GM21381 (cell line): Measurements from ENCODE around the gene C17orf78.
"Not testable (repeated sequence)": the region's sequence is repeated elsewhere in the genome, so short reads cannot be mapped to it uniquely, and the experiment has no call there.

Source experiments
- ATAC-seq: cut with Tn5 transposase; IDR thresholded peaks from one replicate; pipeline ENCODE4 v1.9.1; 2021; ENCODE audit warnings: mild to moderate bottlenecking, moderate library complexity; ENCODE audit not compliant: unreplicated experiment

Gene C17orf78

GRCh38 chr17:37385474-37385990 is 9.7 kb downstream of the C17orf78 start:
- no peak for ATAC-seq

- ATAC-seq: no peak
These were observed 10.7 kb downstream of the C17orf78 start for GRCh38 chr17:37386462-37386861.

- ATAC-seq: no peak
These were observed 12.5 kb downstream of the C17orf78 start for GRCh38 chr17:37388266-37388665.

- no peak for ATAC-seq
These were observed 13.4 kb downstream of the C17orf78 start for GRCh38 chr17:37389160-37389559.

GRCh38 chr17:37391146-37391545 is 15.4 kb downstream of the C17orf78 start:
- ATAC-seq: no peak

GRCh38 chr17:37392024-37392590 is 16.3 kb downstream of the C17orf78 start:
- ATAC-seq: no peak

GRCh38 chr17:37393352-37393751 is 17.6 kb downstream of the C17orf78 start:
- ATAC-seq: no peak

GRCh38 chr17:37399265-37399803 is 23.5 kb downstream of the C17orf78 start:
- no peak for ATAC-seq

GRCh38 chr17:37400505-37400904 is 24.7 kb downstream of the C17orf78 start:
- ATAC-seq: no peak

GRCh38 chr17:37405522-37405921 is 29.7 kb downstream of the C17orf78 start:
- ATAC-seq: not testable (repeated sequence)

- ATAC-seq: peak; percentile 25
These were observed 30.3 kb downstream of the C17orf78 start for GRCh38 chr17:37405955-37406634.

GRCh38 chr17:37406635-37407461 is 31.1 kb downstream of the C17orf78 start, which contains the start of the genes ACACA and TADA2A:
Gene ACACA, minus strand, starts transcription at chr17:37406836. Its CDS starts 537 bp downstream, at chr17:37406299.
Gene TADA2A, plus strand, starts transcription at chr17:37406886. Its CDS starts 4,480 bp downstream, at chr17:37411366.
- peak; percentile 76 for ATAC-seq

- not testable (repeated sequence) for ATAC-seq
These were observed 32.3 kb downstream of the C17orf78 start for GRCh38 chr17:37408145-37408479.

GRCh38 chr17:37410357-37410756 is 34.6 kb downstream of the C17orf78 start:
- no peak for ATAC-seq

GRCh38 chr17:37413875-37414519 is 38.2 kb downstream of the C17orf78 start:
- ATAC-seq: no peak

GRCh38 chr17:37417852-37418251 is 42.1 kb downstream of the C17orf78 start:
- ATAC-seq: no peak

GRCh38 chr17:37422971-37423625 is 47.3 kb downstream of the C17orf78 start:
- no peak for ATAC-seq

GRCh38 chr17:37425268-37425667 is 49.5 kb downstream of the C17orf78 start:
- no peak for ATAC-seq

- no peak for ATAC-seq
These were observed 53.3 kb downstream of the C17orf78 start for GRCh38 chr17:37429039-37429438.

- no peak for ATAC-seq
These were observed 53.7 kb downstream of the C17orf78 start for GRCh38 chr17:37429453-37429852.
